Upper lobe of right lung (tissue), 1 donor: ENCODE results near the gene CD34. TPM values are rescaled to one million over a fixed set of nuclear protein-coding genes. Genes with fewer than 3 reads are reported as not detected.

ENCODE experiments used
- ATAC-seq: fragments of 200-7000 bp; cut with Tn5 transposase; one replicate; pipeline ENCODE4 v1.9.1; 2020; ENCODE audit warnings: mild to moderate bottlenecking, moderate library complexity
- DNase-seq: peaks from one replicate; pipeline ENCODE4 v3.0.0-alpha.2; 2020
- H3K27ac ChIP-seq: fragments of 200-600 bp; one replicate; pipeline ENCODE4 v1.8.0; 2022
- H3K27me3 ChIP-seq: fragments of 200-600 bp; one replicate; pipeline ENCODE4 v1.8.0; 2022; ENCODE audit warnings: mild to moderate bottlenecking
- H3K36me3 ChIP-seq: fragments of 200-600 bp; one replicate; pipeline ENCODE4 v1.8.0; 2022
- H3K4me1 ChIP-seq: fragments of 200-600 bp; one replicate; pipeline ENCODE4 v1.8.0; 2022
- H3K4me3 ChIP-seq: fragments of 200-600 bp; one replicate; pipeline ENCODE4 v1.8.0; 2022; ENCODE audit warnings: mild to moderate bottlenecking
- H3K9me3 ChIP-seq: fragments of 200-600 bp; one replicate; pipeline ENCODE4 v1.8.0; 2022
- CTCF ChIP-seq: fragments of 200-600 bp; IDR thresholded peaks from one replicate; pipeline ENCODE4 v1.8.0; 2022; ENCODE audit warnings: antibody characterized with exemption
- intact Hi-C: fragments of 100-400 bp; cut with DNase I; formaldehyde crosslinking; loops from one replicate; pipeline ENCODE4 v1.11.0; 2022
- total RNA-seq: library from RNA; stranded (reverse); fragmentation: NEBNext Ultra II Directional; extraction: Animal tissue kit (Norgen Biotek cat#: 25700); gene quantifications from one replicate; pipeline ENCODE4 v1.2.1, GENCODE V29; 2021
- donor health status: DM: no; HTN: yes; CAD: no; lungs with severe emphysema.

Gene CD34
- total RNA-seq, 1 donor from 2014 or later, result 50.7 TPM

- peaks cover 66% of the 10 kb centered on the region for H3K4me1 ChIP-seq
- peak; percentile 47 for ATAC-seq
Observed at GRCh38 chr1:207867136-207868109, 43.5 kb downstream of the CD34 start.

GRCh38 chr1:207866471-207867135, 44.3 kb downstream of the CD34 start:
- intact Hi-C loops, result loop anchor here (5.0 kb wide), 1 partner anchor 34 kb away; no protein-coding TSS in a partner anchor
- H3K4me1 ChIP-seq, result peaks cover 72% of the 10 kb centered on the region
- no peaks in the 10 kb centered on the region for H3K9me3 ChIP-seq
- no peak for DNase-seq
- H3K36me3 ChIP-seq, result peaks cover 14% of the 10 kb centered on the region
- TF ChIP-seq CTCF, result no peak
- H3K27me3 ChIP-seq, result no peaks in the 10 kb centered on the region
- H3K4me3 ChIP-seq, result peak overlapping the region; percentile 86
- H3K27ac ChIP-seq, result peak overlapping the region; percentile 96
- ATAC-seq, result peak; percentile 42

More at GRCh38 chr1:207867136-207868109, 43.5 kb downstream of the CD34 start:
- Histone ChIP-seq H3K27ac (peak overlapping the region; percentile 96), H3K27me3 (no peaks in the 10 kb centered on the region), H3K36me3 (peaks cover 14% of the 10 kb centered on the region), H3K9me3 (no peaks in the 10 kb centered on the region), H3K4me3 (peak overlapping the region; percentile 86)
- no peak for TF ChIP-seq CTCF
- intact Hi-C loops, result loop anchor here (5.0 kb wide), 1 partner anchor 35 kb away; no protein-coding TSS in a partner anchor
- DNase-seq, result peak; percentile 80

- Histone ChIP-seq H3K4me3 (no peak overlapping the region), H3K27me3 (no peaks in the 10 kb centered on the region), H3K36me3 (peaks cover 27% of the 10 kb centered on the region), H3K4me1 (peaks cover 59% of the 10 kb centered on the region), H3K27ac (peak overlapping the region; percentile 38), H3K9me3 (no peaks in the 10 kb centered on the region)
- no peak for TF ChIP-seq CTCF
- DNase-seq, result no peak
- intact Hi-C loops, result no loop called here
- peak; percentile 32 for ATAC-seq
Observed at GRCh38 chr1:207863893-207864535, 46.9 kb downstream of the CD34 start.

- intact Hi-C loops, result no loop called here
- Histone ChIP-seq H3K36me3 (peaks cover 27% of the 10 kb centered on the region), H3K27ac (no peak overlapping the region), H3K4me1 (peaks cover 65% of the 10 kb centered on the region), H3K27me3 (no peaks in the 10 kb centered on the region), H3K9me3 (no peaks in the 10 kb centered on the region), H3K4me3 (no peak overlapping the region)
- no peak for TF ChIP-seq CTCF
- ATAC-seq (no peak), DNase-seq (no peak)
Observed at GRCh38 chr1:207862241-207862787, 48.6 kb downstream of the CD34 start.

GRCh38 chr1:207861442-207862177, 49.3 kb downstream of the CD34 start:
- H3K36me3 ChIP-seq, result peaks cover 28% of the 10 kb centered on the region
- H3K9me3 ChIP-seq, result no peaks in the 10 kb centered on the region
- H3K4me3 ChIP-seq, result no peak overlapping the region
- intact Hi-C loops, result no loop called here
- peaks cover 63% of the 10 kb centered on the region for H3K4me1 ChIP-seq
- H3K27me3 ChIP-seq, result no peaks in the 10 kb centered on the region
- peak overlapping the region; percentile 6 for H3K27ac ChIP-seq
- DNase-seq (no peak), ATAC-seq (no peak)
- no peak for TF ChIP-seq CTCF
